Measurements from ENCODE around the gene CDK10.
A peak's percentile ranks its signal among the peaks of the same experiment; 100 is the strongest.

CDK10 gene

DNA sequence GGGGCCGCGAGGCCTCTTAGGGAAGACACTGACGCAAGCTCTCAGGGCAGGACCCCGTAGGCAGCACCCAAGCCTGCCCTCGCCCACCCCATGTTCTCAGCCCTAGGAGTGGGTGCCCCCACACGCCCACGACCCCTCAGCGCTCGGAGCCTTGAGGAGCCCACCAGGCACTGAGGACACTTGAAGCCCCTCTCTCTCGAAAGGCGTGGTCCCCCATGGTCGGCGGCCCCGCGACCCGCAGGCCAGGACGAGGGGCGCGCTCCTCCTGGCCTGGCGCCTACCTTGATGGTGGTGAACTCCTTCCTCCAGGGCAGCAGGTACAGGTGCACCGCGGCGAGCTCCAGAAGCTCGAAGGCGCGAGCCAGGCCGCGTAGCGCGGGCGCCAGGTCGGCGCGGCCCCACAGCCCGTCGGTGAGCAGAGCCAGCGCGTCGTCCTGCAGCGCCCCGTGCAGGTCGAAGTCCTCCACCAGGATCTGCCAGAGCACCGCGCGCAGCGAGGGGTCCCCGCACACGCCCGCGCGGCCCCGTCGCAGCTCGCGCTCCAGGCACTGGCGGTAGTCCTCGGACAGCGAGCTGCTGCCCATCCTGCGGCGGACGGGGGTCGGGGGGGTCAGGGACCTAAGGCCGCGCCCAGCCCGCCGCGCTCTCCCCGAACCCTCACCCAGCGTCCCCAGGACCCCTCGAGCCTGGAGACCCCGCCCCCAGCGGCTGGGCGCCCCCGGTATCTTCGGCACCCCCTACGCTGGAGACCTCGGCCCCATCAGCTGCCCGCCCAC, 14.3 kb downstream of the CDK10 start:
- no peak for TF ChIP-seq CEBPB (IDR thresholded peaks at IDR 0.05)
- no peak for TF ChIP-seq CREB1 (IDR thresholded peaks at IDR 0.05; ENCODE audit: low read depth)
- TF ChIP-seq, protein P1, sequence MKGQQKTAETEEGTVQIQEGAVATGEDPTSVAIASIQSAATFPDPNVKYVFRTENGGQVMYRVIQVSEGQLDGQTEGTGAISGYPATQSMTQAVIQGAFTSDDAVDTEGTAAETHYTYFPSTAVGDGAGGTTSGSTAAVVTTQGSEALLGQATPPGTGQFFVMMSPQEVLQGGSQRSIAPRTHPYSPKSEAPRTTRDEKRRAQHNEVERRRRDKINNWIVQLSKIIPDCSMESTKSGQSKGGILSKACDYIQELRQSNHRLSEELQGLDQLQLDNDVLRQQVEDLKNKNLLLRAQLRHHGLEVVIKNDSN (IDR thresholded peaks at IDR 0.05), result no peak
- no peak for TF ChIP-seq FOXM1 (IDR thresholded peaks at IDR 0.05; ENCODE audit: borderline replicate concordance, low read depth)
- TF ChIP-seq TCF12 (IDR thresholded peaks at IDR 0.05; ENCODE audit: low read depth), result no peak
- TF ChIP-seq, protein P2, sequence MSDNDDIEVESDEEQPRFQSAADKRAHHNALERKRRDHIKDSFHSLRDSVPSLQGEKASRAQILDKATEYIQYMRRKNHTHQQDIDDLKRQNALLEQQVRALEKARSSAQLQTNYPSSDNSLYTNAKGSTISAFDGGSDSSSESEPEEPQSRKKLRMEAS (IDR thresholded peaks at IDR 0.05), result peak; percentile 82
- no peak for TF ChIP-seq NFIC (IDR thresholded peaks at IDR 0.05)
- TF ChIP-seq RAD21 (IDR thresholded peaks at IDR 0.05; ENCODE audit: low read depth), result peak; percentile 41; the same call in 1 of the 2 replicates
- TF ChIP-seq TAF1 (IDR thresholded peaks at IDR 0.05; ENCODE audit: low read depth), result no peak
- TF ChIP-seq ZBTB7A (IDR thresholded peaks at IDR 0.05; ENCODE audit: low read depth), result peak; percentile 91
- no peak for TF ChIP-seq EGR1 (IDR thresholded peaks at IDR 0.05)
- TF ChIP-seq TEAD4 (IDR thresholded peaks at IDR 0.05), result peak; percentile 22; the same call in 1 of the 2 replicates

DNA sequence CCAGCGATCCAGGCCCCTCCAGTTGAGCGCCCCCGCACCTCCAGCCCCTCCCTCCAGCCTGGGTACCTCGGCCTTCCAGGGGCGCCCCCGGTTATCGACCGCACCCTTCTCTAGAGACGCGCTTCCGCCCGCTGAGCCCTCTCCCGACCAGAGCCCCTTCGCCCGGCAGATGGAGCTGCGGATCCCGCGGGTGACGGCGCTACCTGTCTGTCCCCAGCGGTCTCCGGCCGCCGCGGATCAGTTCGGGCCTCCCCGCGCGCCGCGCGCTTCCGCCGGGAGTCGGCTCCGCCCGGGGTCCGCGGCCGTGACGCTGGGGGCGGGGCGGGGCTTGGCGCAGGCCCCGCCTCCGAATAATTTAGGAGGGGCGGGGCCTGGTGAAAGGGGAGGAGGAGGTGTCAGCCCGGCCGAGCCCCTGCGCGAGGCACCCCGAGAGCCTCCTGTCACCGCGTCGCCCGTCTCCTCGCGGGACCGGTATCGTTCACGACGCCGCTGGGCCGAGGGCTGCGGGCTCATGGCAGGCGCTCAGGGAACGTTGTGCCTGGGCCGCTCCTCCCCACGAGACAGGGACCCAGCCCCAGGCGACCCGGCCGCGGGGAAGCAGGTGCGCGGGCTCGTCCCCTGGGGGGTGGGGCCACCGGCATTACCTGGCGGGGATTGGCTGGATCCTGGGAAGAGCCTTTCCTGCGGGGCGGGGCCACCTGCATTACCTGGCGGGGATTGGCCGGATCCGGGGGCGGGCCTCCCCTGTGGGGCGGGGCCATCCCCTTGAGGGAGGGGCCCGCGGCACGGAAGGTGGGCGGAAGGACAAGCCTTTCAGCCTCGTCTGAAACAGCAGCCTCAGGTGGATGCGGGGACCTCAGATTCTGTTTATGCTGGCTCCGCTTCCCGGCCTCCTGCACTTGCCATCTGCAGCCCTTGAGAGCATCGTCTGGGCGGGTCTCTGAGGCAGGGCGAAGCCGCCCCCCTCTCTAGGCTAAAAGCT, 15.2 kb downstream of the CDK10 start, which contains the start of gene SPATA2L:
TSS of gene SPATA2L (minus strand) at position 281 of the 982 bp plus-strand sequence. CDS start 473 bp downstream, outside the sequence.
- TF ChIP-seq TAF1 (IDR thresholded peaks at IDR 0.05; ENCODE audit: low read depth) (peak; percentile 64; the same call in 1 of the 2 replicates), YY1 (IDR thresholded peaks at IDR 0.05; ENCODE audit: low read depth) (0 out of 2 replicates have a peak, but pooled peaks have one; percentile 23), EGR1 (IDR thresholded peaks at IDR 0.05) (peak; percentile 63)
- TF ChIP-seq, protein P1 (IDR thresholded peaks at IDR 0.05), result no peak
- TF ChIP-seq, protein P2 (IDR thresholded peaks at IDR 0.05), result peak; percentile 66

DNA sequence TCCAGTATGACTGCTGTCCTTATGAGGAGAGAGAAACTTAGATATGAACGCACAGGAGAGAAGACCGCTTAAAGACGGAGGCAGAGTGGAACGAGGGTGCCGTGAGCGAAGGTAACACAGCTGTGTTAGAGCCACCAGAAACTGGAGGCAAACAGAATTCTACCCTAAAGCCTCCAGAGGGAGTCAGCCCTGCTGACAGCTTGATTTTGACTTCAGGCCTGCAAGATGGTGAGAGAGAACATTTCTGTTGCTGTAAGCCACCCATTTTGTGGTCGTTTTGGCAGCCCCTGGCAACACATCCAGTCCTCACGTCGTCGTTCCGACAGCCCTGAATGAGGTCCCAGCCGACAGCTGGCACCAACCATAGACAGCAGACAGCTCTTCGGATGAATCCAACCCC, 17.8 kb downstream of the CDK10 start:
- TF ChIP-seq ZBTB7A (IDR thresholded peaks at IDR 0.05; ENCODE audit: low read depth) (no peak), TEAD4 (IDR thresholded peaks at IDR 0.05) (no peak), EP300 (IDR thresholded peaks at IDR 0.05; ENCODE audit: borderline replicate concordance) (no peak), FOXM1 (IDR thresholded peaks at IDR 0.05; ENCODE audit: borderline replicate concordance, low read depth) (no peak), CEBPB (IDR thresholded peaks at IDR 0.05) (no peak), NFIC (IDR thresholded peaks at IDR 0.05) (no peak), EGR1 (IDR thresholded peaks at IDR 0.05) (no peak), TCF12 (IDR thresholded peaks at IDR 0.05; ENCODE audit: low read depth) (no peak), TAF1 (IDR thresholded peaks at IDR 0.05; ENCODE audit: low read depth) (no peak), CREB1 (IDR thresholded peaks at IDR 0.05; ENCODE audit: low read depth) (no peak), YY1 (IDR thresholded peaks at IDR 0.05; ENCODE audit: low read depth) (no peak), RAD21 (IDR thresholded peaks at IDR 0.05; ENCODE audit: low read depth) (no peak)
- TF ChIP-seq, protein P3, sequence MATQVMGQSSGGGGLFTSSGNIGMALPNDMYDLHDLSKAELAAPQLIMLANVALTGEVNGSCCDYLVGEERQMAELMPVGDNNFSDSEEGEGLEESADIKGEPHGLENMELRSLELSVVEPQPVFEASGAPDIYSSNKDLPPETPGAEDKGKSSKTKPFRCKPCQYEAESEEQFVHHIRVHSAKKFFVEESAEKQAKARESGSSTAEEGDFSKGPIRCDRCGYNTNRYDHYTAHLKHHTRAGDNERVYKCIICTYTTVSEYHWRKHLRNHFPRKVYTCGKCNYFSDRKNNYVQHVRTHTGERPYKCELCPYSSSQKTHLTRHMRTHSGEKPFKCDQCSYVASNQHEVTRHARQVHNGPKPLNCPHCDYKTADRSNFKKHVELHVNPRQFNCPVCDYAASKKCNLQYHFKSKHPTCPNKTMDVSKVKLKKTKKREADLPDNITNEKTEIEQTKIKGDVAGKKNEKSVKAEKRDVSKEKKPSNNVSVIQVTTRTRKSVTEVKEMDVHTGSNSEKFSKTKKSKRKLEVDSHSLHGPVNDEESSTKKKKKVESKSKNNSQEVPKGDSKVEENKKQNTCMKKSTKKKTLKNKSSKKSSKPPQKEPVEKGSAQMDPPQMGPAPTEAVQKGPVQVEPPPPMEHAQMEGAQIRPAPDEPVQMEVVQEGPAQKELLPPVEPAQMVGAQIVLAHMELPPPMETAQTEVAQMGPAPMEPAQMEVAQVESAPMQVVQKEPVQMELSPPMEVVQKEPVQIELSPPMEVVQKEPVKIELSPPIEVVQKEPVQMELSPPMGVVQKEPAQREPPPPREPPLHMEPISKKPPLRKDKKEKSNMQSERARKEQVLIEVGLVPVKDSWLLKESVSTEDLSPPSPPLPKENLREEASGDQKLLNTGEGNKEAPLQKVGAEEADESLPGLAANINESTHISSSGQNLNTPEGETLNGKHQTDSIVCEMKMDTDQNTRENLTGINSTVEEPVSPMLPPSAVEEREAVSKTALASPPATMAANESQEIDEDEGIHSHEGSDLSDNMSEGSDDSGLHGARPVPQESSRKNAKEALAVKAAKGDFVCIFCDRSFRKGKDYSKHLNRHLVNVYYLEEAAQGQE (IDR thresholded peaks at IDR 0.05; ENCODE audit: low read depth), result no peak
- TF ChIP-seq, protein P2 (IDR thresholded peaks at IDR 0.05), result no peak
- TF ChIP-seq, protein P1 (IDR thresholded peaks at IDR 0.05), result no peak

DNA sequence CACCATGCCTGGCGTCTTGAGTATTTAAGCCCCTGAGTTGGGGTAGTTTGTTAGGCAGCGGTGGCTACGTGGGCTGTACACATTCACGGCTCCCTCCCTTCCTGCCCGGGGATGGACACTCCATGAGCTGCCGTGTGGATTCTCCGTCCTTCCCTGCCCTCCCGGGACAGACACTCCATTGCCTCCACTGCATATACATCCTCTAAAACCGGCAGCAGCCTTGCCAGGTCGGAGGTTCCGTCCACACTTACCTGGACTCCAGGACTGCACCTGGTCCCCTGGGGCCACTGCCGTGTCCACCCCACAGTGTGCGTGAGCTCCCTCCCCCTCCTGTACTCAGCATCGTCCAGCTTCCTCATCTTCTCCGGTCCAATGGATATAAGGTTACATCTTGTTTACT, 18.5 kb downstream of the CDK10 start:
- TF ChIP-seq EP300 (IDR thresholded peaks at IDR 0.05; ENCODE audit: borderline replicate concordance) (no peak), YY1 (IDR thresholded peaks at IDR 0.05; ENCODE audit: low read depth) (no peak), TCF12 (IDR thresholded peaks at IDR 0.05; ENCODE audit: low read depth) (no peak), EGR1 (IDR thresholded peaks at IDR 0.05) (no peak), TEAD4 (IDR thresholded peaks at IDR 0.05) (no peak), ZBTB7A (IDR thresholded peaks at IDR 0.05; ENCODE audit: low read depth) (no peak), CEBPB (IDR thresholded peaks at IDR 0.05) (no peak), FOXM1 (IDR thresholded peaks at IDR 0.05; ENCODE audit: borderline replicate concordance, low read depth) (no peak), RAD21 (IDR thresholded peaks at IDR 0.05; ENCODE audit: low read depth) (no peak), CREB1 (IDR thresholded peaks at IDR 0.05; ENCODE audit: low read depth) (no peak)
- TF ChIP-seq, protein P1 (IDR thresholded peaks at IDR 0.05), result no peak
- TF ChIP-seq, protein P3 (IDR thresholded peaks at IDR 0.05; ENCODE audit: low read depth), result no peak

Data from Ishikawa (cell line).